ENCODE measurements around the gene AXL. TPM values are rescaled to one million over a fixed set of nuclear protein-coding genes. Genes with fewer than 3 reads are reported as not detected.

The AXL gene
- total and polyA plus RNA-seq, 11 donors: 5.0 to 62.5 (median 13.2) TPM

GRCh38 chr19:41305927-41306793 lies 87.1 kb downstream of the AXL start:
- intact Hi-C loops (cut with DNase I): loop anchor here in 7 of 10 donors (2.0 to 10.0 kb wide), 10 partner anchors 39 to 329 kb away; partner anchors contain the start of genes DMAC2 (in 2 of the 7) and TGFB1 (in 1 of the 7)
- Histone ChIP-seq H3K4me1 (peaks cover 5 to 81% (median 31%) of the 10 kb centered on the region in 12 donors), H3K27me3 (no peaks in the 10 kb centered on the region), H3K36me3 (peaks cover 2 to 69% (median 67%) of the 10 kb centered on the region in 9 donors), H3K27ac (peak overlapping the region in 4 of 12 donors; percentile 7 to 98 (median 20)), H3K4me3 (peak overlapping the region in 1 of 12 donors; percentile 8), H3K9me3 (no peaks in the 10 kb centered on the region)
- WGBS, 4 donors: 74 to 81% (median 77%) methylated on average over 11 to 13 of the region's 13 CpGs
- no peak for DNase-seq
- ATAC-seq: no peak
- no peak for TF ChIP-seq CTCF (IDR thresholded peaks at IDR 0.05)

GRCh38 chr19:41307090-41307875 lies 88.3 kb downstream of the AXL start:
- H3K9me3 ChIP-seq: no peaks in the 10 kb centered on the region
- peak overlapping the region in 1 of 12 donors; percentile 15 for H3K4me3 ChIP-seq
- H3K27ac ChIP-seq: peak overlapping the region in 9 of 12 donors; percentile 90 to 99 (median 96)
- H3K36me3 ChIP-seq: peaks cover 2 to 62% (median 59%) of the 10 kb centered on the region in 9 donors
- no peak for ATAC-seq
- peaks cover 6 to 81% (median 38%) of the 10 kb centered on the region in 12 donors for H3K4me1 ChIP-seq
- TF ChIP-seq POLR2A (IDR thresholded peaks at IDR 0.05) (no peak), CTCF (IDR thresholded peaks at IDR 0.05) (no peak)
- WGBS, 4 donors: 65 to 72% (median 69%) methylated on average over 8 of the region's 8 CpGs
- H3K27me3 ChIP-seq: no peaks in the 10 kb centered on the region
- no peak for DNase-seq
- intact Hi-C loops (cut with DNase I): loop anchor here in 7 of 10 donors (2.0 to 10.0 kb wide), 10 partner anchors 40 to 330 kb away; partner anchors contain the start of genes DMAC2 (in 2 of the 7) and TGFB1 (in 1 of the 7)

GRCh38 chr19:41307954-41308449 lies 89.0 kb downstream of the AXL start:
- intact Hi-C loops (cut with DNase I): loop anchor here (1.0 to 10.0 kb wide), 13 partner anchors 41 to 331 kb away; partner anchors contain the start of genes DMAC2 (in 2 of the 10), HNRNPUL1 (in 1 of the 10) and TGFB1 (in 1 of the 10)
- WGBS, 4 donors: 26 to 34% (median 33%) methylated on average over 4 of the region's 4 CpGs

More at GRCh38 chr19:41307954-41308449, 89.0 kb downstream of the AXL start:
- ATAC-seq (peak in 2 of 4 donors; percentile 1 to 3), DNase-seq (no peak)
- Histone ChIP-seq H3K36me3 (peaks cover 2 to 62% (median 59%) of the 10 kb centered on the region in 9 donors), H3K9me3 (no peaks in the 10 kb centered on the region), H3K27ac (peak overlapping the region in 10 of 12 donors; percentile 90 to 99 (median 96)), H3K4me1 (peaks cover 6 to 78% (median 38%) of the 10 kb centered on the region in 12 donors), H3K4me3 (peak overlapping the region in 1 of 12 donors; percentile 15), H3K27me3 (no peaks in the 10 kb centered on the region)
- no peak for TF ChIP-seq POLR2A (IDR thresholded peaks at IDR 0.05)
- no peak for TF ChIP-seq CTCF (IDR thresholded peaks at IDR 0.05)
